HCT116 (cell line): Measurements from ENCODE around the gene ERCC5.

ENCODE experiments used
- SP1 ChIP-seq: IDR thresholded peaks from 2 replicates; pipeline ENCODE4 v1.6.1; 2012; ENCODE audit warnings: low read depth
- TF ChIP-seq, protein P1 (sequence below), 3 experiments: fragments of 200-600 bp in 1 of 3; sonication (generic) in 1 of 3; IDR thresholded peaks in 2 of 3; conservative IDR thresholded peaks in 1 of 3; 2 replicates each; pipeline ENCODE4 v1.5.1; 2012 to 2017; ENCODE audit warnings: low read depth in 2 of 3, low read length in 2 of 3, antibody characterized with exemption in 1 of 3, borderline replicate concordance in 1 of 3, control low read depth in 1 of 3, mild to moderate bottlenecking in 1 of 3, mixed read lengths in 1 of 3, mixed run types in 1 of 3, moderate library complexity in 1 of 3; ENCODE audit not compliant: insufficient read depth in 1 of 3

DNA sequence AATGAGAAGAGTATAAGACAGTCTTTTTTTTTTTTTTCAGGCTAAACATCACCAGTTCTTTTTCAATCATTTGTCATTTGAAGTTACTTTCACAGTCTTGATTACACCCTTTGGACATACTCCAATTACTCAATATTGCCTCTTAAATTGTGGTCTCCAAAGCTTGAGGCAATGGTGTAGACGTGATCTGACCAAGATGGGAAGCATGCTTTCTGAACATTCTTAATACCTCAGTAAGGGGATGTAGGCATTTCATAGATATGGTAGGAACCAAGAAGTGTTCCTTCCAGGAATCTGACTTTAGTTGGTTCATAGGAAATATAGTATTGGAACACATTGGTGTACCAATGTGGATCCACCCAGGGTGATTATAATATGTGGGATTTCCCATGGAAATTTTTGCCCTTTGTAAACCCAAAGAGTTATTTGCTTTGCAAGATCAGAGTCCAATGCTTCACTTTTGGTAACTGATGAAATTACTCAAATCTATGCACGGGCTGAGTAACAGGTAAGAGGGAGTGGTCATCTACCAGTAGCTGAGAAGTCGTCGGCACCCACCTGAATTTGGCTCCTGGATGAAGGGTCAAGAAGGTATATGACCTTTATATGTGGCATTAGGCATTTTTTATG lies 62.2 kb downstream of the ERCC5 start:
- no peak for TF ChIP-seq SP1
- TF ChIP-seq, protein P1, sequence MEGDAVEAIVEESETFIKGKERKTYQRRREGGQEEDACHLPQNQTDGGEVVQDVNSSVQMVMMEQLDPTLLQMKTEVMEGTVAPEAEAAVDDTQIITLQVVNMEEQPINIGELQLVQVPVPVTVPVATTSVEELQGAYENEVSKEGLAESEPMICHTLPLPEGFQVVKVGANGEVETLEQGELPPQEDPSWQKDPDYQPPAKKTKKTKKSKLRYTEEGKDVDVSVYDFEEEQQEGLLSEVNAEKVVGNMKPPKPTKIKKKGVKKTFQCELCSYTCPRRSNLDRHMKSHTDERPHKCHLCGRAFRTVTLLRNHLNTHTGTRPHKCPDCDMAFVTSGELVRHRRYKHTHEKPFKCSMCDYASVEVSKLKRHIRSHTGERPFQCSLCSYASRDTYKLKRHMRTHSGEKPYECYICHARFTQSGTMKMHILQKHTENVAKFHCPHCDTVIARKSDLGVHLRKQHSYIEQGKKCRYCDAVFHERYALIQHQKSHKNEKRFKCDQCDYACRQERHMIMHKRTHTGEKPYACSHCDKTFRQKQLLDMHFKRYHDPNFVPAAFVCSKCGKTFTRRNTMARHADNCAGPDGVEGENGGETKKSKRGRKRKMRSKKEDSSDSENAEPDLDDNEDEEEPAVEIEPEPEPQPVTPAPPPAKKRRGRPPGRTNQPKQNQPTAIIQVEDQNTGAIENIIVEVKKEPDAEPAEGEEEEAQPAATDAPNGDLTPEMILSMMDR (IDR thresholded peaks at IDR 0.05 in 2 of 3, conservative IDR thresholded peaks at IDR 0.05 in 1 of 3; ENCODE audit: borderline replicate concordance in 1 of 3, insufficient read depth in 1 of 3, low read depth in 2 of 3, low read length in 2 of 3), result no peak
